HTERT RPE-1 (cell line): ENCODE data around the gene SLC5A4.
"Not testable (repeated sequence)": the region's sequence is repeated elsewhere in the genome, so short reads cannot be mapped to it uniquely, and the experiment has no call there.

Experiments used
- in situ Hi-C: fragments of 300-500 bp; cut with MboI; formaldehyde crosslinking; loops from 4 replicates; pipeline ENCODE4 v1.14.3; 2020; ENCODE audit warnings: low sequenced_read_pairs

SLC5A4 gene

GRCh38 chr22:32255217-32255616 is at the start of gene SLC5A4:
TSS of gene SLC5A4 (minus strand) at chr22:32255347. CDS start at chr22:32255329, 18 bp downstream.
- in situ Hi-C loops: no loop called here

- in situ Hi-C loops: not testable (repeated sequence)
Observed at GRCh38 chr22:32293921-32294320, 38.8 kb upstream of the SLC5A4 start.

GRCh38 chr22:32286290-32286840 is 31.2 kb upstream of the SLC5A4 start:
- in situ Hi-C loops: no loop called here

GRCh38 chr22:32281072-32281471 is 25.9 kb upstream of the SLC5A4 start:
- in situ Hi-C loops: no loop called here

GRCh38 chr22:32275353-32275752 is 20.2 kb upstream of the SLC5A4 start:
- in situ Hi-C loops: not testable (repeated sequence)

GRCh38 chr22:32271389-32271788 is 16.2 kb upstream of the SLC5A4 start:
- in situ Hi-C loops: no loop called here

GRCh38 chr22:32270641-32271369 is 15.7 kb upstream of the SLC5A4 start:
- in situ Hi-C loops: no loop called here

- in situ Hi-C loops: no loop called here
Observed at GRCh38 chr22:32269316-32269715, 14.2 kb upstream of the SLC5A4 start.

GRCh38 chr22:32267011-32267410 is 11.9 kb upstream of the SLC5A4 start:
- in situ Hi-C loops: no loop called here

- in situ Hi-C loops: no loop called here
Observed at GRCh38 chr22:32265882-32266767, 11.0 kb upstream of the SLC5A4 start.

GRCh38 chr22:32263678-32264077 is 8.5 kb upstream of the SLC5A4 start:
- in situ Hi-C loops: not testable (repeated sequence)

GRCh38 chr22:32261306-32261705 is 6.2 kb upstream of the SLC5A4 start:
- in situ Hi-C loops: no loop called here

GRCh38 chr22:32258791-32259190 is 3.6 kb upstream of the SLC5A4 start:
- in situ Hi-C loops: no loop called here

- in situ Hi-C loops: no loop called here
Observed at GRCh38 chr22:32255726-32256125, 579 bp upstream of the SLC5A4 start.

GRCh38 chr22:32249231-32249630 is 5.9 kb downstream of the SLC5A4 start:
- in situ Hi-C loops: no loop called here

GRCh38 chr22:32248276-32248675 is 6.9 kb downstream of the SLC5A4 start:
- in situ Hi-C loops: no loop called here

- in situ Hi-C loops: no loop called here
Observed at GRCh38 chr22:32246166-32246565, 9.0 kb downstream of the SLC5A4 start.

GRCh38 chr22:32245042-32245441 is 10.1 kb downstream of the SLC5A4 start:
- in situ Hi-C loops: no loop called here

GRCh38 chr22:32244547-32244946 is 10.6 kb downstream of the SLC5A4 start:
- in situ Hi-C loops: no loop called here

- in situ Hi-C loops: no loop called here
Observed at GRCh38 chr22:32240461-32240860, 14.7 kb downstream of the SLC5A4 start.

GRCh38 chr22:32237906-32238305 is 17.2 kb downstream of the SLC5A4 start:
- in situ Hi-C loops: no loop called here

GRCh38 chr22:32236970-32237369 is 18.2 kb downstream of the SLC5A4 start:
- in situ Hi-C loops: no loop called here
